COR-L47 (cell line): ENCODE measurements around the gene DRD4.

Experiments used
- DNase-seq: peaks from one replicate; lab custom pipeline; 2025; lab: John Stamatoyannopoulos, UW

DRD4 gene

DNA sequence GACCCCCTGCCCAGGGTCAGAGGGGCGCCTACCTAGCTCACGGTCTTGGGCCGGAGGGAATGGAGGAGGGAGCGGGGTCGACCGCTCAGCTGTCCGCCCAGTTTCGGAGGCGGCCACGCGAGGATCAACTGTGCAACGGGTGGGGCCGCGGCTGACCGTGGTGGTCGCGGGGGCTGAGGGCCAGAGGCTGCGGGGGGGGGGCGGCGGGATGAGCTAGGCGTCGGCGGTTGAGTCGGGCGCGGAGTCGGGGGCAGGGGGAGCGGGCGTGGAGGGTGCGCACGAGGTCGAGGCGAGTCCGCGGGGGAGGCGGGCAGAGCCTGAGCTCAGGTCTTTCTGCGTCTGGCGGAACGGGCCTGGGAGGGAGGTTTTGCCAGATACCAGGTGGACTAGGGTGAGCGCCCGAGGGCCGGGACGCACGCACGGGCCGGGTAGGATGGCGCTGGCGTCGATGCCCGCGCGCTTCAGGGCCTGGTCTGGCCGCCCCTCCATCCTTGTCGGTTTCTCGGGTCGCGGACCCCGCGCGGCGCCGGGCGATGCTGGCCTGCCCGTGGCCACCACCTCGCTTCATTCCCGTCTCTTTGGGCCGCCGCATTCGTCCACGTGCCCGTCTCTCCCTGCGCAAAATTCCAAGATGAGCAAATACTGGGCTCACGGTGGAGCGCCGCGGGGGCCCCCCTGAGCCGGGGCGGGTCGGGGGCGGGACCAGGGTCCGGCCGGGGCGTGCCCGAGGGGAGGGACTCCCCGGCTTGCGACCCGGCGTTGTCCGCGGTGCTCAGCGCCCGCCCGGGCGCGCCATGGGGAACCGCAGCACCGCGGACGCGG, at the start of gene DRD4:
Gene DRD4 (plus strand): TSS at position 759 of the 822 bp plus-strand sequence. CDS start 36 bp downstream, at position 795.
- DNase-seq = no peak

- no peak for DNase-seq
These were observed 49.5 kb upstream of the DRD4 start for GRCh38 chr11:587546-587945.

DNA sequence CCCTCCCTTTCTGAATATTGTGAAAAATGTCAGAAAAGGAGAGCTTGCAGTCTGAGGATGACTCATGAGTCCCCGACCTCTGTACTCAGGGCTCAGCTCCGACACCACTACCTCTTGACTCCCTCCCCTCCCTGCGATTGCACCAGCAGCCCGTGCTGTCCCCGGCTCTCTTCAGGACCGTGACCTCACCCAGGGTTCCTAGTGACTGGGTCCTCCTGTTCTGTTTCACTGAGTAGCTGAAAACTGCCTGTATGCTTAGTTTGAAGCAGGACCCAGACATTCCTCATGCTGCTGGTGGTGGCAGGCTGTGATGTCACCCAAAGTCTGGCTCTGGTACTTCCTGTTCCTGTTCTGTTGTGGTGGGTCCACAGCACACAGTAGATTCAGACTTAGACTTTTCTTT, 49.1 kb upstream of the DRD4 start:
- DNase-seq = no peak

DNA sequence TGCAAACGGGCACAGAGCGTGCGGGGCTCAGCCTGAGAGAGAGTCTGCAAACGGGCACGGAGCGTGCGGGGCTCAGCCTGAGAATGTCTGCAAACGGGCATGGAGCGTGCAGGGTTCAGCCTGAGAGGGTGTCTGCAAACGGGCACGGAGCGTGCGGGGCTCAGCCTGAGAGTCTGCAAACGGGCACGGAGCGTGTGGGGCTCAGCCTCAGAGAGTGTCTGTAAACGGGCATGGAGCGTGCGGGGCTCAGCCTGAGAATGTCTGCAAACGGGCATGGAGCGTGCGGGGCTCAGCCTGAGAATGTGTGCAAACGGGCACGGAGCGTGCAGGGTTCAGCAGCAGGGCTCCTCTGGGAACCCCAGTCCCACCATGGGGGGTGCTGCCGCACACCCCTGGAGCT, 47.3 kb upstream of the DRD4 start:
- no peak for DNase-seq

DNA sequence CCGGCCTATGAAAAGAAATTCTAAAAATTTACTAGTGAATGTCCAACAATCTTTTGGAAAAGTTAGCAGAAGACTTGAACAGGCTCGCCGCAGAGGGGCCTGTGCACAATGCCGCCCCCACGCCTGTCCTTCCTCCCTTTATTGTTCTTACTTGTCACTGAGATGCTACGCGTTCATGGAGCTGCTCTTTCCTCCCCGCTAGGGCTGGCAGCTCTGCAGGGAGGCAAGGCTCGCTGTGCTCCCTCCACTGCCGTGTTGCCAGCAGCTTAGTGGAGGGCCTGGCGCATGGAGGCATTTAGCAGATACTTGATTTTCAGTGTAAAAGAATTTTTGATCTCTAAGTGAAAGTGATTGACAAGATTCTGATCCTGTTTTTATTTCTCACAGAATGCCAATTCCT, 46.1 kb upstream of the DRD4 start:
- no peak for DNase-seq

- no peak for DNase-seq
These were observed 44.6 kb upstream of the DRD4 start for GRCh38 chr11:592501-592900.

DNA sequence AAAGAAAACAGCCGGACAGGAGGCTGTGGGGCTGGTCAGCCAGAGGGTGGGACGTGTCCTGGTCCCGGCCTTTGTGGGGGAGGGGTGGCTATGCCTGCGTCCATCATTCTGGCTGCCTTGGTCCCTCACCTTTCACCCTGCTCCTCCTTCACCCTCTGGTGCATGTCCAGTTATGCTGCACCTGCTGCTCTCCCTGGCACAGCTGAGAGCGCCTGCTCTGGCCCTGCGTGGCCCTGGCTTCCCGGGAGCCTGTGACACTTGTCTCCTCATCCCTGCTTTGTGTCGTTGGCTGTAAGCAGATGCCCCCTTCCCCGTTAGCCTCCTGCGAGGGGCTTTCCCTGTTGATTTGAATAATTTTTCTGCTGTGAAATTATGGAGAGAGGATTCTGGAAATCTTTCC, 44.2 kb upstream of the DRD4 start:
- DNase-seq = no peak

DNA sequence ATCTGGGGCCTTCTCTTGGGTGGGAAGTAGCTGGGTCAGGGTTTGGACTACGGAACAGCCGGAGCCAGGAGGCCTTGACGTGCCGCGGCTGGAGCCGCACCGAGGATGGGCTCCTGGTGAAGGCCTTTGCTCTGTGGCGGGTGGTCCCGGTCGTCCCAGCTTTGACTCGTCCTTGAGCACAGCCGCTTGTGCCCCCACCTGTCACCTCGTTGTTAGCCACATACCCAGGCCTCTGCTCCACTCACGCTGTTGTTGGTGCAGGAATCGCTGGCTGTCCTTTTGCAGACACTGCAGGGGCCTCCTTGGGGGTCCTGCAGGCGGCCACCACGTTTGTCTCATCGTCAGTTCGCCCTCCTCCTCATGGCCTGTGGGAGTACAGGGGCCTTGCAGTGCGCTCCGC, 43.7 kb upstream of the DRD4 start:
- no peak for DNase-seq

DNA sequence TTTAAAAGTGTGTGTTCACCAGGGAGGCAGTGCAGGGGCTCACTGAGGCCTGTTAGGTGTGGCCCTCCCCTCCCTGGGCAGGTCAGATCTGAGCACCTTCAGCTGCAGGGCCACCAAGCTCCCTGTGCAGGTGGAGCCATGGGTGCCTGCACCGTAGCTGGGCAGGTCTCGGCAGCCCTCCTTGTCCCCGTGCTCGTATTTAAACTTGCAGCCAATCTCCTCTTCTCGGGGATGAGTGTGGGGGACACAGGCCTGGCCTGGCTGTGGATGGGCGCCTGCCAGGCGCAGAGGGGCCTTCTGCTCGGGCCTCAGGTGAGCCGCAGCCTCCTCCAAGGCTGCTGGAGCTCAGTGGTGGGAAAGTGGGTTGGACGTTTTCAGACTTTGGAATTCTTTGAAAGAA, 41.7 kb upstream of the DRD4 start:
- no peak for DNase-seq

DNA sequence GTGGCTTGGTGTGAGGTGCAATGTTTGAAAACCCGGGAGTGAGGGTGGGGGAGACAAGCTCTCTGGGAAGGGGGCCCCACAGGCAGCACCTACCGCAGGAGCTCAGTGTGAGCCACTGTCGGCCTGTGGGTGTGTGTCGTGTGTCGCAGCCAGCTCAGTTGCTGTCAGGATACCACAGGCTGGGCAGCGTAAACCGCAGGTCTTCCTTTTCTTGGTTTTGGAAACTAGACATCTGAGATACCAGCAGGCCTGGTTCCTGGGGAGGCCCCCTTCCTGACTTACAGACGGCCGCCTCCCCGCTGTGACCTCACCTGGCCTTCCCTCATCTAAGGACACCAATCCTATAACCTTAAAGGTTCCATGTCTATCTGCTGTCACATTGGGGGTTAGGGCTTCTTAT, 40.7 kb upstream of the DRD4 start:
- DNase-seq = no peak

- no peak for DNase-seq
These were observed 39.8 kb upstream of the DRD4 start for GRCh38 chr11:597166-597725.

DNA sequence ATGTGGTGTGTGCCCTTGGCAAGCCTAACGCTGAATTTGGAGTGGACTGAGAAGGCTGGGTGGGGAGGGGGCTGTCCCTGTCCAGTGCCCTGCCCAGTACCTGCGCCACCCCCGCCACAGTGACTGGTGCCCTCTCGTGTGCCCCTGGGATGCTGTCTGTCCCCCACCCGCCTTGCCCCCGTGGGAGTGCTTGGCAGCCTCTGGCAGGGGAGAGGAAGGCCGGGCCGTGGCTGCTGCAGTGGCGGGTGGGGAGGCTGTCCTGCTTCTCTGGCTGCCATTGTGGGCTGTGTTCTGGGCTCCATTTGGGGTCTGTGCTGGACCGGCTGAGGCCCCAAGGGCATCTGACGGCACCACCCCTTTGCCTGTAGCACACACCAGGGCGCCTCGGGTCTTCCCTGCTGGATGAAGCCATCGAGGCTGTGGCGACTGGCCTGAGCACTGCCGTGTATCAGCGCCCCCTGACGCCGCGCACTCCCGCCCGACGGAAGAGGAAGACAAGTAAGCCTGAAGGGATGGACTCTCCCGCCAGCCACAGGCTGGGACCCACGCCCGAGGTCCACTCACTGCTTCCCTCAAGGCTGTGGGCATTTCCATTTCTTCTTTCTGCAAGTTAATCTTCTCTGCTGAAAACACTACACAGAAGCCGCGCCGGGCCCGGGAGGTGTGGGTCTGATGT, 38.9 kb upstream of the DRD4 start:
- no peak for DNase-seq

DNA sequence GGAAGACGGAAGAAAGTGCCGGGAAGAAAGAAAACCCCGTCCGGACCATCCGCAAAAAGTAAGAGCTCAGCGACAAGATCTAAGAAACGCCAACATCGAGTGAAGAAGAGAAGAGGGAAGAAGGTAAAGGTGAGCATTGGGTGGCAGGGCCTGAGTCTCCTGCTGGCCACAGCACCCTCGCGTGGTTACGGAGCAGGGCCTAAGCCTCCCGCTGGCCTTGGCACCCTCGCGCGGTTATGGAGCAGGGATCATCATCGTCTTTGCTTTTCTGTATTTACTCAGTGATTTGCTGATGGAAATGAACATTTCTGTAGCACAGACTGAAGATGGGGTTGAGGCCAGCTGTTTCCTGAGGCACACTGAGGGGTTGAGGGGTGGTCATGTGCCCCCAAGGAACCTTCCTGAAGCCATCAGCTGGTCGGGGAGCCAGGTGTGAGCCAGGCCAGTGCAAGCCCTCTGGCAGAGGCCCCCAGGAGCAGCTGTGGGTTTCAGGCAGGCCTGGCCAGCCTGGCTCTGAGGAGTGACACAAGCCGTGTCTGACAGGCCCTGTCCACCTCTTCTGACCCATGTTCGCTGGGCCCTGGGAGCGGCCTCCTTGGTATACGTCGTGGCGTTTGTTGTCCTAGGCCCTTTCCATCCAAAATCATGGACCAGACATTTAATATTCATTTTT, 35.4 kb upstream of the DRD4 start:
- DNase-seq = no peak

GRCh38 chr11:603154-603553, 33.9 kb upstream of the DRD4 start:
- no peak for DNase-seq

- DNase-seq = no peak
These were observed 31.6 kb upstream of the DRD4 start for GRCh38 chr11:605286-606129.

GRCh38 chr11:606245-606644, 30.8 kb upstream of the DRD4 start:
- no peak for DNase-seq

GRCh38 chr11:607020-607780, 29.9 kb upstream of the DRD4 start:
- no peak for DNase-seq

- no peak for DNase-seq
These were observed 29.0 kb upstream of the DRD4 start for GRCh38 chr11:607971-608659.

DNA sequence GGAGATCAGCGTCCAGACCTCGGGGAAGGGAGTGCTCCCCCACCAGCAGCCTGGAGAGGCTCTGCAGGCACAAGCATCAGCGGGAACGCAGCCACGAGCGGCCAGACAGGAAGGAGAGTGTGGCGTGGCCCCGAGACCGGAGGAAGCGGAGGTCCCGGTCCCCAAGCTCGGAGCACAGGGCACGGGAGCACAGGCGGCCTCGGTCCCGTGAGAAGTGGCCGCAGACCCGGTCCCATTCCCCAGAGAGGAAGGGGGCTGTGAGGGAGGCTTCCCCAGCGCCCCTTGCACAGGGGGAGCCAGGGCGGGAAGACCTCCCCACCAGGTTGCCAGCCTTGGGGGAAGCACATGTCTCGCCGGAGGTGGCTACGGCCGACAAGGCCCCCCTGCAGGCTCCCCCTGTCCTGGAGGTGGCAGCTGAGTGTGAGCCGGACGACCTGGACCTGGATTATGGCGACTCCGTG, 28.2 kb upstream of the DRD4 start:
- no peak for DNase-seq

DNA sequence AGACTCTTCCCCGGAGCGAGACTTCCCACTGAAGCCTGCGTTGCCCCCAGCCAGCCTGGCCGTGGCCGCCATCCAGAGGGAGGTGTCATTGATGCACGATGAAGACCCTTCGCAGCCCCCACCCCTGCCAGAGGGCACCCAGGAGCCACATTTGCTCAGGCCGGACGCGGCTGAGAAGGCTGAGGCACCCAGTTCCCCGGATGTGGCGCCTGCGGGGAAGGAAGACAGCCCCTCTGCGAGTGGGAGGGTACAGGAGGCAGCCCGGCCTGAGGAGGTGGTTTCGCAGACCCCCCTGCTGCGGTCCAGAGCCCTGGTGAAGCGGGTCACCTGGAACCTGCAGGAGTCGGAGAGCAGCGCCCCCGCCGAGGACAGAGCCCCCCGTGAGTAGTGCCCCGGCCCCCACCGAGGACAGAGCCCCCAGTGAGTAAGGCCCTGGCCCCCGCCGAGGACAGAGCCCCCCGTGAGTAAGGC, 27.7 kb upstream of the DRD4 start:
- no peak for DNase-seq
